CD8-positive, alpha-beta memory T cell (primary cell): ENCODE measurements around the gene PIK3AP1. TPM values are rescaled to one million over a fixed set of nuclear protein-coding genes. Genes with fewer than 3 reads are reported as not detected.
"Not testable (repeated sequence)": the region's sequence is repeated elsewhere in the genome, so short reads cannot be mapped to it uniquely, and the experiment has no call there.

Source experiments
- CTCF ChIA-PET: fragments of 350-600 bp; sonication (Branson Sonifier 250); formaldehyde crosslinking; loops from one replicate; lab custom pipeline; 2021; ENCODE audit warnings: antibody characterized with exemption; lab: Charles Lee
- POLR2A ChIA-PET: fragments of 350-600 bp; sonication (Branson Sonifier 250); formaldehyde crosslinking; loops from one replicate; lab custom pipeline; 2021; ENCODE audit warnings: antibody characterized with exemption; lab: Charles Lee
- DNase-seq, 5 donors: peaks; one replicate each; pipeline versions ENCODE4 v3.0.0 to v3.0.0-alpha.2; 2020 to 2022; ENCODE audit warnings: mixed read lengths in 1 of 5
- H3K27ac ChIP-seq: one replicate; pipeline ENCODE4 v1.7.0; 2013; ENCODE audit warnings: low read depth, mild to moderate bottlenecking, low read length, moderate library complexity
- H3K27me3 ChIP-seq: 2 replicates; pipeline ENCODE4 v1.7.0; 2013; ENCODE audit warnings: low read length, mild to moderate bottlenecking; ENCODE audit not compliant: insufficient read depth, poor library complexity, severe bottlenecking
- H3K36me3 ChIP-seq: 2 replicates; pipeline ENCODE4 v1.7.0; 2013; ENCODE audit warnings: mild to moderate bottlenecking, low read length, moderate library complexity; ENCODE audit not compliant: insufficient read depth
- H3K4me1 ChIP-seq: 2 replicates; pipeline ENCODE4 v1.7.0; 2013; ENCODE audit warnings: mild to moderate bottlenecking, low read length, moderate library complexity; ENCODE audit not compliant: insufficient read depth
- H3K4me3 ChIP-seq: 2 replicates; pipeline ENCODE4 v1.7.0; 2013; ENCODE audit warnings: mild to moderate bottlenecking, low read length
- H3K9me3 ChIP-seq: 2 replicates; pipeline ENCODE4 v1.7.0; 2013; ENCODE audit warnings: mild to moderate bottlenecking, low read length
- H3K27ac Mint-ChIP-seq, 8 donors: one replicate each; pipeline ENCODE4 v1.8.0; 2020 to 2021; ENCODE audit warnings: mixed read lengths in 8 of 8, mild to moderate bottlenecking in 6 of 8, inconsistent platforms in 3 of 8, moderate library complexity in 3 of 8
- H3K27me3 Mint-ChIP-seq, 2 donors: one replicate each; pipeline ENCODE4 v1.8.0; 2020 to 2021; ENCODE audit warnings: mixed read lengths in 2 of 2, mild to moderate bottlenecking in 1 of 2, moderate library complexity in 1 of 2
- H3K36me3 Mint-ChIP-seq, 3 donors: one replicate each; pipeline ENCODE4 v1.8.0; 2020 to 2021; ENCODE audit warnings: mixed read lengths in 3 of 3, inconsistent platforms in 1 of 3, mild to moderate bottlenecking in 1 of 3
- H3K4me1 Mint-ChIP-seq, 3 donors: one replicate each; pipeline ENCODE4 v1.8.0; 2020 to 2021; ENCODE audit warnings: mixed read lengths in 3 of 3, inconsistent platforms in 1 of 3, mild to moderate bottlenecking in 1 of 3
- H3K4me3 Mint-ChIP-seq, 7 donors: one replicate each; pipeline ENCODE4 v1.8.0; 2020 to 2021; ENCODE audit warnings: mixed read lengths in 7 of 7, mild to moderate bottlenecking in 6 of 7, moderate library complexity in 4 of 7, inconsistent platforms in 2 of 7
- H3K9me3 Mint-ChIP-seq, 5 donors: one replicate each; pipeline ENCODE4 v1.8.0; 2020 to 2022; ENCODE audit warnings: mixed read lengths in 5 of 5, mild to moderate bottlenecking in 3 of 5, moderate library complexity in 2 of 5, inconsistent platforms in 1 of 5
- polyA plus RNA-seq: library from polyadenylated mRNA; unstranded; fragments of 300-500 nt; fragmentation: Illumina TruSeq; gene quantifications from one replicate; pipeline ENCODE4 v1.2.3, GENCODE V29; 2021
- total RNA-seq, 2 experiments: library from RNA; stranded (reverse); gene quantifications; one replicate each; pipeline ENCODE4 v1.2.3, GENCODE V29; 2021

PIK3AP1 gene
- total and polyA plus RNA-seq, 3 experiments from 2014 or later, result 5.7 to 37.0 (median 6.7) TPM

DNA sequence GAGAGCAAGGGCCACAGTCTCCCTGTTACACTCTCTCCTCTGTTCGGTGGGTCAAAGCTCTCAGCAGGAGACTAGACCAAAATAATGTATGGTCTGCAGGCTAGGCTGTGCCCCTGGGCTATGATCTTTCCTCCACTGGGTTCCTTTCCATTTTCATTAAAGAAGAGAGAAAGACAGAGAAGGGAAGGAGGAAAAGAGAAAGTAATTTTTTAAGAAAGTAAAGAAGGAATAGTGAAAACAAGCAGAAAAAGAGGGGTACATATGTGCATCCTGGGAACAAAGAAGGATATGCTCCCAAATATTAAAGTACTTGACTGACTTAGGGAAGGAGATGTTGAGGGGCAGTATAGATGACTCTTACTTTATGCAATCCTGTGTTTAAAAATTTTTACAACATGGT, 33.6 kb upstream of the PIK3AP1 start:
- Mint-ChIP-seq H3K27ac (no peak overlapping the region), H3K9me3 (no peaks in the 10 kb centered on the region), H3K27me3 (peaks cover 0 to 5% of the 10 kb centered on the region in 2 donors), H3K4me3 (no peak overlapping the region), H3K36me3 (no peaks in the 10 kb centered on the region), H3K4me1 (peaks cover 8% of the 10 kb centered on the region in 3 donors)
- no peaks in the 10 kb centered on the region for H3K36me3 ChIP-seq
- H3K4me1 ChIP-seq, result no peaks in the 10 kb centered on the region
- ChIA-PET POLR2A (no interaction called here), CTCF (no interaction called here)
- no peak for DNase-seq
- no peak overlapping the region for H3K4me3 ChIP-seq
- no peaks in the 10 kb centered on the region for H3K27me3 ChIP-seq
- no peak overlapping the region for H3K27ac ChIP-seq
- H3K9me3 ChIP-seq, result no peaks in the 10 kb centered on the region

DNA sequence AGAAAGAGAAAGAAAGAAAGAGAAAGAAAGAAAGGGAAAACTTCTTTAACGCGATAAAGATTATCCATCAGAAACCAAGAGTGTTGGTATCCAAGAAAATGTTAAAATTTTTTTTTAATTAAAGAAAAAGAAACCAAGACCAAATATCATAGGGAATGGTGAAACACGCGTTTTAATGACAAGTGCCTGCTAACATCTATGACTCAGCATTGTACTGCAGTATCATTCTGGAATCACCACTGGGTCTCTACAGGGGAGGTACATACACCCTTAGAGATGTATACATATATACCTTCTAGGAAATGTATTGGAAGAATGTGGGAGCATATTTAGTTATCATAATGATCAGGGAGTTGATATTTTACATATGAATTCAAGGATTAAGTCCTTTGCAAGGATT, 32.1 kb upstream of the PIK3AP1 start:
- no peak overlapping the region for H3K4me3 Mint-ChIP-seq
- H3K36me3 ChIP-seq, result no peaks in the 10 kb centered on the region
- no peaks in the 10 kb centered on the region for H3K27me3 ChIP-seq
- no peaks in the 10 kb centered on the region for H3K36me3 Mint-ChIP-seq
- no peak overlapping the region for H3K4me3 ChIP-seq
- H3K4me1 ChIP-seq, result no peaks in the 10 kb centered on the region
- H3K27ac ChIP-seq, result no peak overlapping the region
- no peaks in the 10 kb centered on the region for H3K9me3 ChIP-seq
- H3K27ac Mint-ChIP-seq, result no peak overlapping the region
- H3K9me3 Mint-ChIP-seq, result no peaks in the 10 kb centered on the region
- peaks cover 4 to 6% (median 5%) of the 10 kb centered on the region in 3 donors for H3K4me1 Mint-ChIP-seq
- ChIA-PET POLR2A (no interaction called here), CTCF (no interaction called here)
- H3K27me3 Mint-ChIP-seq, result peaks cover 0 to 5% of the 10 kb centered on the region in 2 donors
- no peak for DNase-seq

DNA sequence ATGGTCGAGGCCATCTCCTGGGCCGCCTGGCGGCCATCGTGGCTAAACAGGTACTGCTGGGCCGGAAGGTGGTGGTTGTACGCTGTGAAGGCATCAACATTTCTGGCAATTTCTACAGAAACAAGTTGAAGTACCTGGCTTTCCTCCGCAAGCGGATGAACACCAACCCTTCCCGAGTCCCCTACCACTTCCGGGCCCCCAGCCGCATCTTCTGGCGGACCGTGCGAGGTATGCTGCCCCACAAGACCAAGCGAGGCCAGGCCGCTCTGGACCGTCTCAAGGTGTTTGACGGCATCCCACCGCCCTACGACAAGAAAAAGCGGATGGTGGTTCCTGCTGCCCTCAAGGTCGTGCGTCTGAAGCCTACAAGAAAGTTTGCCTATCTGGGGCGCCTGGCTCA, 30.0 kb upstream of the PIK3AP1 start:
- H3K27me3 ChIP-seq, H3K36me3 ChIP-seq, H3K27ac ChIP-seq, H3K9me3 Mint-ChIP-seq, CTCF ChIA-PET, H3K9me3 ChIP-seq, H3K4me1 ChIP-seq, H3K4me3 ChIP-seq, DNase-seq, H3K4me1 Mint-ChIP-seq, H3K4me3 Mint-ChIP-seq, H3K27me3 Mint-ChIP-seq, POLR2A ChIA-PET, H3K36me3 Mint-ChIP-seq, H3K27ac Mint-ChIP-seq: not testable (repeated sequence)

DNA sequence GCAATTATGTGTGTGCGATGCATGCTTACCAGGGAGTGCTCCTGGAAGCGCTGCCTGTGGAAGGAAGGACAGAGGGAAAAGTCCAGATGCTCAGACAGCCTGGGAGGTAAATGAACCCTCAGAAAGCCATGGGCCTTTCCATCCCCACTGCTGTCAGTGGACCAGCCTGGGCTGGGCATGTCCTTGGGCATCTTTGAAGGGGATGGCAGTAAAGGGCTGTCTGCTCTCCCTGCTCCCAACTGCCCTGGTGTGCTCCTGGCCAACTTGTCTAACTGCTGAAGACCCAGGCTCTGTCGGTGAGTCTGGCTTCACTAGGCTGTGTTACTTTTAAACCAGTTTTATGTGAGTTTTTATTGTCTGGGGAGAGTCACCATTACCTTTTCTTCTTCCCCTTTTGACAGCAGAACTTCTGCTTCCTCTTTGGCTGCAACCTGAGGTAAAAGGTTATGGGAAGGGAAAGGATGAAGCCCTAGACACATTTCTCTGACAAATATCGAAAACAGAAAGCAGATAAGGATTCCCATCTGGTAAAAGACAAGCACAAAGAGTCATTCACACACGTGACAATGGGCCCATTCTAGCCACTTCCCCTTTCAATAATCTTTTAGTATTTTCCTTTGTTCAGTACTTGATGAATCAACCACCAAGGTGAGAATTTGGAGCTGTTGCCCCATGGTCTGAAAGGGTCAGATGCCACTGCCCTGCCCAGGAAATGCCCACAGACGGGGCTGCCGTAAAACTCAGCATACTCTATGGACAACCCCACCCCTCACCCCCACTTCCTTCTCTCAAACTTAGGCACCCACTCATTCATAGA, 27.6 kb upstream of the PIK3AP1 start:
- ChIA-PET CTCF (interaction anchor here (0.8 to 1.4 kb wide), 4 partner anchors 10 to 277 kb away, joined by 3 read pairs; no protein-coding TSS in a partner anchor), POLR2A (no interaction called here)
- H3K36me3 ChIP-seq, result no peaks in the 10 kb centered on the region
- H3K27me3 Mint-ChIP-seq, result peaks cover 0 to 2% of the 10 kb centered on the region in 2 donors
- H3K9me3 Mint-ChIP-seq, result no peaks in the 10 kb centered on the region
- H3K27ac ChIP-seq, result no peak overlapping the region
- DNase-seq, result no peak
- no peaks in the 10 kb centered on the region for H3K4me1 ChIP-seq
- H3K4me1 Mint-ChIP-seq, result peaks cover 4 to 12% (median 6%) of the 10 kb centered on the region in 3 donors
- no peak overlapping the region for H3K4me3 ChIP-seq
- no peaks in the 10 kb centered on the region for H3K9me3 ChIP-seq
- H3K27ac Mint-ChIP-seq, result peak overlapping the region in 3 of 8 donors; percentile 32 to 84 (median 66)
- H3K4me3 Mint-ChIP-seq, result peak overlapping the region in 1 of 7 donors; percentile 1
- no peaks in the 10 kb centered on the region for H3K27me3 ChIP-seq
- no peaks in the 10 kb centered on the region for H3K36me3 Mint-ChIP-seq

DNA sequence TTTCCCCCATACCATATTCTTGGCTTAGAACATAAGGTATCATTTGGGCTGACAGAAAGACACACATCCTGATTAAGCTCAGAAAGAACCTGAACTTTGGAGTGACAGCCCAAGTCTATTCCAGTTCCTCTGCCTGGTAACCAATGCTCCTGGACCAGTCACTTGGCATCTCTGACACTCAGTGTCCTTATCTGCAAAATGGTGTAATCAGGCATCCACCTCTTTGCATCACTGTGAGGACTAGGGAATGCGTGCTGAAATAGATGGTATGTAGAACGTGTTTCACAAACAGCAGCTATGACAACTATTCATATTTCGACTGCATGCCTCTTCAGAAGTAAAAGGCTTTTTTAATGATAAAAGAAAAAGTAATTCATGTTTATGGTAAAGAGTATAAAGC, 26.2 kb upstream of the PIK3AP1 start:
- ChIA-PET CTCF (interaction anchor here (0.9 to 1.2 kb wide), 3 partner anchors 9 to 106 kb away, joined by 3 to 5 read pairs (median 3); no protein-coding TSS in a partner anchor), POLR2A (no interaction called here)
- Histone ChIP-seq H3K4me3 (no peak overlapping the region), H3K27me3 (no peaks in the 10 kb centered on the region), H3K4me1 (no peaks in the 10 kb centered on the region), H3K36me3 (no peaks in the 10 kb centered on the region), H3K9me3 (no peaks in the 10 kb centered on the region), H3K27ac (no peak overlapping the region)
- no peak for DNase-seq
- Mint-ChIP-seq H3K4me1 (peaks cover 4 to 12% (median 6%) of the 10 kb centered on the region in 3 donors), H3K27ac (no peak overlapping the region), H3K4me3 (no peak overlapping the region), H3K27me3 (peaks cover 0 to 2% of the 10 kb centered on the region in 2 donors), H3K36me3 (no peaks in the 10 kb centered on the region), H3K9me3 (no peaks in the 10 kb centered on the region)

DNA sequence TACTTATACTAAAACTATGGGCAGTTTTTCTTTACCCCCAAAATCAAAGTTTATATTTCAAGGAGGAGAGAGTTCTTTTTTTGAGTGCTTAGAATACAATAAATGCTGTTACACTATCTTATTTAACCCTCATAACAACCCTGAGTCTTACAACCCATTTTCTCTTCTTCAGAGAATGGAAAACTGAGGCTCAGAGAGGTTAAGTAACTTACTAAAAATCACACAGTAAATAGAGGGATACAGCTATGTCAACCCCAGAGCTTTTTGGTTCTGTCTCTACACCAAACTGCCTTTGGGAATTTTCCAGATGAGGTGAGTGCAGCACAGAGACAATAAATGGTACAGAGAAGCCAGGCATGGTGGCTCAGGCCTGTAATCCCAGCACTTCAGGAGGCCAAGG, 25.6 kb upstream of the PIK3AP1 start:
- H3K27ac ChIP-seq, result no peak overlapping the region
- CTCF ChIA-PET, result interaction anchor here (0.9 to 1.1 kb wide), 2 partner anchors 34 to 105 kb away, joined by 3 to 5 read pairs; no protein-coding TSS in a partner anchor
- no peak overlapping the region for H3K4me3 ChIP-seq
- H3K27me3 ChIP-seq, result no peaks in the 10 kb centered on the region
- Mint-ChIP-seq H3K27ac (peak overlapping the region in 1 of 8 donors; percentile 88), H3K4me1 (peaks cover 4 to 12% (median 6%) of the 10 kb centered on the region in 3 donors), H3K27me3 (no peaks in the 10 kb centered on the region), H3K9me3 (no peaks in the 10 kb centered on the region), H3K36me3 (no peaks in the 10 kb centered on the region), H3K4me3 (no peak overlapping the region)
- DNase-seq, result no peak
- POLR2A ChIA-PET, result no interaction called here
- no peaks in the 10 kb centered on the region for H3K4me1 ChIP-seq
- no peaks in the 10 kb centered on the region for H3K36me3 ChIP-seq
- no peaks in the 10 kb centered on the region for H3K9me3 ChIP-seq

DNA sequence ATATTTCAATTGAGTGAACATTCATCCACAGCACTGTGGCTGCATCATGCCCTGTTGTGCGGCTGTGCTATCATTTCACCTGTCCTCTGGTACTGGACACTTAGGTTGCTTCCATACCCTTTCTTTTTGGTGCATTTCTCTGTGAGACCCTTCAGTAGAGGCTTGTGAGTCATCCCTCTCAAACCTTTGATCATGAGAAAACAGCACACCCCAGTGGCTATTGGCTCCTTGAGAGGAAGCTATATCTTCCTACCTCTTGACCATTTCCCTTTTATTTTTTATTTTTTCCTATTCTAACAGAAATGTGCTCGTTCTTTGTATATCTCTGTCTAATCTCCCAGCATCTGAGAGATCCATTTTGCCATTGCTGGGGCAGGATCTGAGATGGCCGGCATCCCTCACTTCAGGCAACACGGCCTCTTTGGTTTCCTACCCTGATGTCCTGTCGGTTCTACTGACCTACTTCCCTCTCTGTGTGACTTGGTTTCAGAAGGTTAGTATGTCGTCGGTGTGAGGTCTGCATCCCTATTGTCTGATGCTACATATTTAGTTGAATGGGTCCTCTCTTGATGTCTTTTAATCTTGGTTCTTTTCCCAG, 23.8 kb upstream of the PIK3AP1 start:
- DNase-seq, result peak in 1 of 5 donors; percentile 9
- Histone ChIP-seq H3K27me3 (no peaks in the 10 kb centered on the region), H3K27ac (no peak overlapping the region), H3K9me3 (no peaks in the 10 kb centered on the region), H3K4me1 (no peaks in the 10 kb centered on the region), H3K4me3 (no peak overlapping the region), H3K36me3 (no peaks in the 10 kb centered on the region)
- peaks cover 4 to 12% (median 6%) of the 10 kb centered on the region in 3 donors for H3K4me1 Mint-ChIP-seq
- H3K27ac Mint-ChIP-seq, result peak overlapping the region in 3 of 8 donors; percentile 70 to 77 (median 71)
- no peaks in the 10 kb centered on the region for H3K9me3 Mint-ChIP-seq
- H3K27me3 Mint-ChIP-seq, result peaks cover 0 to 2% of the 10 kb centered on the region in 2 donors
- no peaks in the 10 kb centered on the region for H3K36me3 Mint-ChIP-seq
- ChIA-PET CTCF (interaction anchor here (1.0 kb wide), 1 partner anchor 104 kb away, joined by 4 read pairs; no protein-coding TSS in a partner anchor), POLR2A (no interaction called here)
- peak overlapping the region in 1 of 7 donors; percentile 75 for H3K4me3 Mint-ChIP-seq

DNA sequence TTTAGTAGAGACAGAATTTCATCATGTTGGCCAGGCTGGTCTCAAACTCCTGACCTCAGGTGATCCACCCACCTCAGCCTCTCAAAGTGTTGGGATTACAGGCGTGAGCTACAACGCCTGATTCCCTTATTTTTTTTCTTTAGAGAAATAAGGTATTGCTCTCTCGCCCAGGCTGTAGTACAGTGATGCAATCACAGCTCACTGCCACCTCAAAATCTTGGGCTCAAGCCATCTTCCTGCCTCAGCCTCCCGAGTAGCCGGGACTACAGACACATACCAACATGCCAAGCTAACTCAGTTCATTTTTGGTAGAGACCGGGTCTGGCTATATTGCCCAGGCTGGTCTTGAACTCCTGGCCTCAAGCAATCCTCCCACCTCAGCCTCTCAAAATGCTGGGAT, 21.2 kb upstream of the PIK3AP1 start:
- DNase-seq, H3K4me3 Mint-ChIP-seq, H3K9me3 Mint-ChIP-seq, H3K27me3 Mint-ChIP-seq, H3K4me1 ChIP-seq, H3K27ac Mint-ChIP-seq, H3K4me1 Mint-ChIP-seq, H3K9me3 ChIP-seq, H3K36me3 Mint-ChIP-seq, POLR2A ChIA-PET, CTCF ChIA-PET, H3K4me3 ChIP-seq, H3K36me3 ChIP-seq, H3K27ac ChIP-seq, H3K27me3 ChIP-seq: not testable (repeated sequence)
